ENCODE results near the gene SPG7. TPM values are rescaled to one million over a fixed set of nuclear protein-coding genes. Genes with fewer than 3 reads are reported as not detected.
"Not testable (repeated sequence)": the region's sequence is repeated elsewhere in the genome, so short reads cannot be mapped to it uniquely, and the experiment has no call there.

Gene SPG7
- total RNA-seq, 1 experiment from 2014 or later, result 43.1 TPM

- DNase-seq (ENCODE audit: low read depth), result peak; percentile 33
These were observed 56.5 kb downstream of the SPG7 start for GRCh38 chr16:89564476-89565255.

- peak; percentile 64 for DNase-seq (ENCODE audit: low read depth)
These were observed 57.0 kb downstream of the SPG7 start for GRCh38 chr16:89565256-89565505.

GRCh38 chr16:89565506-89566372 lies 57.5 kb downstream of the SPG7 start:
- DNase-seq (ENCODE audit: low read depth), result peak; percentile 69

GRCh38 chr16:89567656-89568594 lies 59.7 kb downstream of the SPG7 start:
- no peak for DNase-seq (ENCODE audit: low read depth)

- DNase-seq (ENCODE audit: low read depth), result no peak
These were observed 61.5 kb downstream of the SPG7 start for GRCh38 chr16:89569506-89570341.

- DNase-seq (ENCODE audit: low read depth), result no peak
These were observed 62.2 kb downstream of the SPG7 start for GRCh38 chr16:89570342-89570923.

- not testable (repeated sequence) for DNase-seq (ENCODE audit: low read depth)
These were observed 62.9 kb downstream of the SPG7 start for GRCh38 chr16:89570983-89571598.

- no peak for DNase-seq (ENCODE audit: low read depth)
These were observed 63.4 kb downstream of the SPG7 start for GRCh38 chr16:89571636-89572035.

- DNase-seq (ENCODE audit: low read depth), result no peak
These were observed 63.9 kb downstream of the SPG7 start for GRCh38 chr16:89572073-89572484.

- no peak for DNase-seq (ENCODE audit: low read depth)
These were observed 64.4 kb downstream of the SPG7 start for GRCh38 chr16:89572485-89573205.

- no peak for DNase-seq (ENCODE audit: low read depth)
These were observed 65.8 kb downstream of the SPG7 start for GRCh38 chr16:89573826-89574680.

- DNase-seq (ENCODE audit: low read depth), result peak; percentile 87
These were observed 66.6 kb downstream of the SPG7 start for GRCh38 chr16:89574681-89575246.

GRCh38 chr16:89575247-89576152 lies 67.3 kb downstream of the SPG7 start, which contains the start of gene CPNE7:
TSS of gene CPNE7 (plus strand) at chr16:89575758. CDS start at chr16:89575898, 140 bp downstream.
- DNase-seq (ENCODE audit: low read depth), result peak; percentile 20

- DNase-seq (ENCODE audit: low read depth), result no peak
These were observed 68.2 kb downstream of the SPG7 start for GRCh38 chr16:89576153-89577054.

- DNase-seq (ENCODE audit: low read depth), result no peak
These were observed 69.0 kb downstream of the SPG7 start for GRCh38 chr16:89577055-89577759.

Data from Daoy (cell line).